PC-9 (cell line): ENCODE results near the gene RIBC2. TPM values are rescaled to one million over a fixed set of nuclear protein-coding genes. Genes with fewer than 3 reads are reported as not detected.

ENCODE experiments used
- BruUV-seq: library from RNA; stranded (reverse); fragments of 400-500 nt; replicated peaks from 2 replicates; lab custom pipeline; 2021; lab: Mats Ljungman, UMichigan
- CTCF ChIA-PET: fragments of 300-600 bp; sonication (Branson Sonifier 250); formaldehyde crosslinking; loops from one replicate; lab custom pipeline; 2022; ENCODE audit warnings: antibody characterized with exemption; lab: Charles Lee
- POLR2A ChIA-PET: fragments of 300-600 bp; sonication (Branson Sonifier 250); formaldehyde crosslinking; loops from one replicate; lab custom pipeline; 2022; ENCODE audit warnings: antibody characterized with exemption; ENCODE audit not compliant: unreplicated experiment; lab: Charles Lee
- DNase-seq, 2 experiments: peaks; one replicate each; pipeline versions ENCODE4 v3.0.0 to v3.0.0-alpha.2; 2015 to 2022; ENCODE audit warnings: mixed read lengths in 1 of 2
- H2AFZ ChIP-seq: fragments of 200-600 bp; sonication (generic); 2 replicates; pipeline ENCODE4 v1.8.1; 2017; ENCODE audit warnings: antibody characterized with exemption
- H3F3A ChIP-seq: fragments of 200-600 bp; sonication (generic); 2 replicates; pipeline ENCODE4 v1.8.1; 2017; ENCODE audit warnings: antibody characterized with exemption, mild to moderate bottlenecking, low read depth; ENCODE audit not compliant: insufficient read depth
- H3K27ac ChIP-seq: fragments of 200-600 bp; sonication (generic); 2 replicates; pipeline ENCODE4 v1.6.1; 2016; ENCODE audit warnings: mixed run types
- H3K27me3 ChIP-seq: fragments of 200-600 bp; sonication (generic); 2 replicates; pipeline ENCODE4 v1.6.1; 2016; ENCODE audit warnings: low read depth, mixed run types; ENCODE audit not compliant: insufficient read depth
- H3K36me3 ChIP-seq: fragments of 200-600 bp; sonication (generic); 2 replicates; pipeline ENCODE4 v1.6.1; 2016; ENCODE audit warnings: low read depth, mixed run types
- H3K4me1 ChIP-seq: fragments of 200-600 bp; sonication (generic); replicated peaks from 2 replicates; pipeline ENCODE4 v1.6.1; 2016; ENCODE audit warnings: mixed run types; ENCODE audit not compliant: insufficient read depth
- H3K4me2 ChIP-seq: fragments of 200-600 bp; sonication (generic); 2 replicates; pipeline ENCODE4 v1.6.1; 2017; ENCODE audit warnings: mixed run types
- H3K4me3 ChIP-seq: fragments of 200-600 bp; sonication (generic); 2 replicates; pipeline ENCODE4 v1.6.1; 2016; ENCODE audit warnings: mixed run types
- H3K79me2 ChIP-seq: fragments of 200-600 bp; sonication (generic); 2 replicates; pipeline ENCODE4 v1.6.1; 2017; ENCODE audit warnings: low read depth, mixed run types
- H3K9me2 ChIP-seq: fragments of 200-600 bp; sonication (generic); 2 replicates; pipeline ENCODE4 v1.8.1; 2017; ENCODE audit warnings: mild to moderate bottlenecking; ENCODE audit not compliant: insufficient read depth
- H3K9me3 ChIP-seq: fragments of 200-600 bp; sonication (generic); 2 replicates; pipeline ENCODE4 v1.8.1; 2016; ENCODE audit warnings: low read depth; ENCODE audit not compliant: insufficient read depth
- H4K20me1 ChIP-seq: fragments of 200-600 bp; sonication (generic); 2 replicates; pipeline ENCODE4 v1.8.1; 2017; ENCODE audit not compliant: insufficient read depth
- CTCF ChIP-seq: fragments of 200-600 bp; sonication (generic); conservative IDR thresholded peaks from 2 replicates; pipeline ENCODE4 v1.6.1; 2017; ENCODE audit warnings: mixed run types, antibody characterized with exemption, mild to moderate bottlenecking, moderate library complexity
- EZH2 ChIP-seq: fragments of 200-600 bp; sonication (generic); IDR thresholded peaks from 2 replicates; pipeline ENCODE4 v1.8.0; 2017; ENCODE audit warnings: antibody characterized with exemption, low read depth
- intact Hi-C: fragments of 100-400 bp; cut with micrococcal nuclease; formaldehyde crosslinking; loops from one replicate; pipeline ENCODE4 v1.10.0; 2022; ENCODE audit not compliant: unreplicated experiment
- total RNA-seq: library from RNA; stranded (reverse); gene quantifications from 2 replicates; pipeline ENCODE4 v1.2.3, GENCODE V29; 2021

The RIBC2 gene
- total RNA-seq, 1 experiment from 2014 or later, result 11.0 TPM

DNA sequence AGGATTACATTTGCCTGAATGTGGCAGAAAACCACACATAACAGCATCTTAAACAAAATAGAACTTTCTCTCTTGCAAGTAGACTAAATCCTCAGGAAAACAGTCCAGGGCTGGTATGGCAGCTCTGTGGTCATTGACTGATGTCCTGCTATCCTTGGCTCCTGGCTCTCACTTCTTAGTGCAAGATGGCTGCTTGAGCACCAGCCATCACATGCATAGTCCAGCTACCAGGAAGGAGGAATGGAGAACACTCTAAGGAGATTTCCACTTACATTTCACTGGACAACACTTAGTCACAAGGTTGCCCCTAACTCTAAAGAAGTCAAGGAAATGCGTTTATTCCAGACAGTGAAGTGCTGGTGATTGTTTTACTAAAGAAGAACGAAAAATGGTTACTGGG, 13.6 kb downstream of the RIBC2 start:
- H3K27ac ChIP-seq, result no peak overlapping the region
- no peaks in the 10 kb centered on the region for H4K20me1 ChIP-seq
- ChIA-PET CTCF (no interaction called here), POLR2A (no interaction called here)
- intact Hi-C loops, result no loop called here
- peaks cover 26% of the 10 kb centered on the region for H3K4me1 ChIP-seq
- no peak overlapping the region for H3K4me3 ChIP-seq
- BruUV-seq, result no TSS peak
- TF ChIP-seq EZH2 (no peak), CTCF (no peak)
- no peak for DNase-seq
- no peaks in the 10 kb centered on the region for H3K36me3 ChIP-seq
- no peak overlapping the region for H3K4me2 ChIP-seq
- no peak overlapping the region for H2AFZ ChIP-seq
- H3K9me2 ChIP-seq, result no peaks in the 10 kb centered on the region
- no peaks in the 10 kb centered on the region for H3K27me3 ChIP-seq
- H3F3A ChIP-seq, result peaks cover 24% of the 10 kb centered on the region
- no peaks in the 10 kb centered on the region for H3K9me3 ChIP-seq
- no peaks in the 10 kb centered on the region for H3K79me2 ChIP-seq

GRCh38 chr22:45428391-45429385, 15.2 kb downstream of the RIBC2 start:
- Histone ChIP-seq H4K20me1 (no peaks in the 10 kb centered on the region), H3K9me3 (no peaks in the 10 kb centered on the region), H3K4me2 (no peak overlapping the region), H3K36me3 (no peaks in the 10 kb centered on the region), H3K27ac (no peak overlapping the region), H2AFZ (no peak overlapping the region), H3K79me2 (no peaks in the 10 kb centered on the region), H3F3A (peaks cover 16% of the 10 kb centered on the region), H3K4me3 (no peak overlapping the region), H3K27me3 (no peaks in the 10 kb centered on the region), H3K4me1 (peaks cover 21% of the 10 kb centered on the region), H3K9me2 (no peaks in the 10 kb centered on the region)
- TF ChIP-seq CTCF (no peak), EZH2 (no peak)
- no TSS peak for BruUV-seq
- DNase-seq, result no peak
- intact Hi-C loops, result no loop called here
- POLR2A ChIA-PET, result interaction anchor here (0.6 kb wide), 1 partner anchor 53 kb away, joined by 7 read pairs; no protein-coding TSS in a partner anchor
- CTCF ChIA-PET, result no interaction called here

DNA sequence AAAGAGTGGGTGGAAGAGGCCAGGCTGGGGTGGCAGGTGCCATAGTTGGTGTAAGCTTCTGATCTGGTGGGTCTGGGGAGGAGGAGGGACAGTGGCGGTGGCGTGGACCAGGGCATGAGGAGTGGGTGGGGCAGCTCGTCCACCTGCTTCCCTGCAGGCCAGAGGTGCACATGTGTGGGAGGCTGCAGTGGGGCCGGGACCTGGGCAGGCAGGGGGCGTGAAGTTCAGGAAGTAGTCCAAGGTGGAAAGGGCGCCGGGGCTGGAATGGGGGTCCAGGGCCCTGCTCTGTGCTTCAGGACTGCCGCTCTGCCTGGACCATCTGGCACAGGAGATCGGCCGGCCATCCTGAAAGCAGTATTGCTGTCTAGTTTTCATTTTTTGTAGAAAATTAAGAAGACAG, 15.9 kb downstream of the RIBC2 start:
- CTCF ChIA-PET, result no interaction called here

More for the DNA sequence above, 15.9 kb downstream of the RIBC2 start:
- Histone ChIP-seq H2AFZ (no peak overlapping the region), H3K4me3 (no peak overlapping the region), H3K9me2 (no peaks in the 10 kb centered on the region), H3K79me2 (no peaks in the 10 kb centered on the region), H3K4me2 (no peak overlapping the region), H3K27me3 (no peaks in the 10 kb centered on the region), H3K9me3 (no peaks in the 10 kb centered on the region), H3K36me3 (no peaks in the 10 kb centered on the region), H3K4me1 (peaks cover 14% of the 10 kb centered on the region), H4K20me1 (no peaks in the 10 kb centered on the region), H3F3A (peaks cover 8% of the 10 kb centered on the region), H3K27ac (no peak overlapping the region)
- POLR2A ChIA-PET, result interaction anchor here (0.6 kb wide), 1 partner anchor 54 kb away, joined by 7 read pairs; no protein-coding TSS in a partner anchor
- intact Hi-C loops, result no loop called here
- no peak for TF ChIP-seq EZH2
- no peak for TF ChIP-seq CTCF
- BruUV-seq, result no TSS peak
- DNase-seq, result no peak
